ENCODE results near the gene TARBP1.

The TARBP1 gene

GRCh38 chr1:234479310-234479559 lies 256 bp upstream of the TARBP1 start:
- peak overlapping the region; percentile 85 for H3K27ac ChIP-seq
- TF ChIP-seq CTCF (conservative IDR thresholded peaks at IDR 0.05), result no peak
- TF ChIP-seq ZFX (IDR thresholded peaks at IDR 0.05), result no peak

GRCh38 chr1:234478152-234478480 lies 863 bp downstream of the TARBP1 start:
- TF ChIP-seq CTCF (conservative IDR thresholded peaks at IDR 0.05) (no peak), ZFX (IDR thresholded peaks at IDR 0.05) (no peak)

GRCh38 chr1:234477386-234478151 lies 1.4 kb downstream of the TARBP1 start:
- H3K27ac ChIP-seq, result peak overlapping the region; percentile 85
- no peak for TF ChIP-seq CTCF (conservative IDR thresholded peaks at IDR 0.05)
- TF ChIP-seq ZFX (IDR thresholded peaks at IDR 0.05), result no peak

More at GRCh38 chr1:234478152-234478480, 863 bp downstream of the TARBP1 start:
- peak overlapping the region; percentile 85 for H3K27ac ChIP-seq

GRCh38 chr1:234476172-234476571 lies 2.8 kb downstream of the TARBP1 start:
- no peak for TF ChIP-seq ZFX (IDR thresholded peaks at IDR 0.05)
- TF ChIP-seq CTCF (conservative IDR thresholded peaks at IDR 0.05), result no peak
- H3K27ac ChIP-seq, result no peak overlapping the region

GRCh38 chr1:234475167-234475793 lies 3.7 kb downstream of the TARBP1 start:
- no peak overlapping the region for H3K27ac ChIP-seq
- TF ChIP-seq CTCF (conservative IDR thresholded peaks at IDR 0.05) (no peak), ZFX (IDR thresholded peaks at IDR 0.05) (no peak)

- no peak for TF ChIP-seq CTCF (conservative IDR thresholded peaks at IDR 0.05)
- no peak for TF ChIP-seq ZFX (IDR thresholded peaks at IDR 0.05)
- no peak overlapping the region for H3K27ac ChIP-seq
Observed at GRCh38 chr1:234474375-234474774, 4.6 kb downstream of the TARBP1 start.

GRCh38 chr1:234473118-234473517 lies 5.9 kb downstream of the TARBP1 start:
- TF ChIP-seq ZFX (IDR thresholded peaks at IDR 0.05), result no peak
- TF ChIP-seq CTCF (conservative IDR thresholded peaks at IDR 0.05), result no peak
- no peak overlapping the region for H3K27ac ChIP-seq
